Measurements from ENCODE around the gene COMTD1.

- TF ChIP-seq EZH2phosphoT487 (IDR thresholded peaks at IDR 0.05; ENCODE audit: insufficient read depth, low read depth) (no peak), EZH2 (IDR thresholded peaks at IDR 0.05; ENCODE audit: insufficient read depth, poor library complexity, severe bottlenecking) (no peak)
Observed at GRCh38 chr10:75233444-75234016, 2.2 kb downstream of the COMTD1 start.
